ENCODE results near the gene ATP10D. TPM values are rescaled to one million over a fixed set of nuclear protein-coding genes. Genes with fewer than 3 reads are reported as not detected.

The ATP10D gene
- total and polyA plus RNA-seq, 8 donors, result 28.7 to 45.9 (median 32.3) TPM

GRCh38 chr4:47468706-47469365, 16.2 kb upstream of the ATP10D start:
- intact Hi-C loops (cut with DNase I), result no loop called here
- no peak overlapping the region for H3K27ac ChIP-seq
- H3K36me3 ChIP-seq, result no peaks in the 10 kb centered on the region
- no peak overlapping the region for H3K4me3 ChIP-seq
- peaks cover 0 to 3% of the 10 kb centered on the region in 2 donors for H3K4me1 ChIP-seq
- ATAC-seq (peak; percentile 21), DNase-seq (peak in 2 of 4 donors; percentile 41 to 47)
- H3K9me3 ChIP-seq, result no peaks in the 10 kb centered on the region
- H3K27me3 ChIP-seq, result no peaks in the 10 kb centered on the region
- TF ChIP-seq CTCF (IDR thresholded peaks at IDR 0.05), result no peak

GRCh38 chr4:47469951-47470350, 15.1 kb upstream of the ATP10D start:
- DNase-seq (no peak), ATAC-seq (no peak)
- Histone ChIP-seq H3K9me3 (no peaks in the 10 kb centered on the region), H3K36me3 (no peaks in the 10 kb centered on the region), H3K27ac (no peak overlapping the region), H3K4me3 (no peak overlapping the region), H3K27me3 (no peaks in the 10 kb centered on the region), H3K4me1 (no peaks in the 10 kb centered on the region)
- no peak for TF ChIP-seq CTCF (IDR thresholded peaks at IDR 0.05)
- intact Hi-C loops (cut with DNase I), result no loop called here

GRCh38 chr4:47471064-47471463, 14.0 kb upstream of the ATP10D start:
- DNase-seq (no peak), ATAC-seq (no peak)
- Histone ChIP-seq H3K9me3 (no peaks in the 10 kb centered on the region), H3K4me3 (no peak overlapping the region), H3K27me3 (no peaks in the 10 kb centered on the region), H3K27ac (no peak overlapping the region), H3K4me1 (no peaks in the 10 kb centered on the region), H3K36me3 (no peaks in the 10 kb centered on the region)
- TF ChIP-seq CTCF (IDR thresholded peaks at IDR 0.05), result no peak
- intact Hi-C loops (cut with DNase I), result no loop called here

- ATAC-seq (no peak), DNase-seq (no peak)
- intact Hi-C loops (cut with DNase I), result no loop called here
- H3K9me3 ChIP-seq, result no peaks in the 10 kb centered on the region
- no peaks in the 10 kb centered on the region for H3K4me1 ChIP-seq
- no peak overlapping the region for H3K4me3 ChIP-seq
- no peak overlapping the region for H3K27ac ChIP-seq
- no peaks in the 10 kb centered on the region for H3K27me3 ChIP-seq
- H3K36me3 ChIP-seq, result no peaks in the 10 kb centered on the region
- no peak for TF ChIP-seq CTCF (IDR thresholded peaks at IDR 0.05)
These were observed 13.5 kb upstream of the ATP10D start for GRCh38 chr4:47471591-47471990.

GRCh38 chr4:47473141-47473750, 11.8 kb upstream of the ATP10D start:
- Histone ChIP-seq H3K27me3 (no peaks in the 10 kb centered on the region), H3K27ac (no peak overlapping the region), H3K9me3 (no peaks in the 10 kb centered on the region), H3K36me3 (no peaks in the 10 kb centered on the region), H3K4me3 (no peak overlapping the region), H3K4me1 (no peaks in the 10 kb centered on the region)
- DNase-seq (no peak), ATAC-seq (no peak)
- no peak for TF ChIP-seq CTCF (IDR thresholded peaks at IDR 0.05)
- intact Hi-C loops (cut with DNase I), result no loop called here
